ENCODE data around the gene LMOD2. TPM values are rescaled to one million over a fixed set of nuclear protein-coding genes. Genes with fewer than 3 reads are reported as not detected.
A peak's percentile ranks its signal among the peaks of the same experiment; 100 is the strongest.

Gene LMOD2
- total RNA-seq (100 to 1,000 TPM; 258 to 704 (median 329) TPM), polyA plus RNA-seq (849 TPM)
- long read RNA-seq, donor 1, transcript LMOD2-202 (3 exons, 2,346 nt): major isoform, 14 of 47 reads
- long read RNA-seq, donor 1, partial matches to known transcripts: 29 of 47 reads
- long read RNA-seq, donor 1, other reads (novel, unspliced or antisense): 4 of 47 reads
- long read RNA-seq, donor 2, transcript LMOD2-202 (3 exons, 2,346 nt): major isoform, 26 of 41 reads
- long read RNA-seq, donor 2, partial matches to known transcripts: 12 of 41 reads
- long read RNA-seq, donor 2, other reads (novel, unspliced or antisense): 3 of 41 reads
- long read RNA-seq, donor 3, transcript LMOD2-202 (3 exons, 2,346 nt): major isoform, 27 of 105 reads
- long read RNA-seq, donor 3, partial matches to known transcripts: 64 of 105 reads
- long read RNA-seq, donor 3, other reads (novel, unspliced or antisense): 14 of 105 reads
- long read RNA-seq, donor 4, transcript LMOD2-202 (3 exons, 2,346 nt): major isoform, 51 of 74 reads
- long read RNA-seq, donor 4, partial matches to known transcripts: 18 of 74 reads
- long read RNA-seq, donor 4, other reads (novel, unspliced or antisense): 5 of 74 reads

DNA sequence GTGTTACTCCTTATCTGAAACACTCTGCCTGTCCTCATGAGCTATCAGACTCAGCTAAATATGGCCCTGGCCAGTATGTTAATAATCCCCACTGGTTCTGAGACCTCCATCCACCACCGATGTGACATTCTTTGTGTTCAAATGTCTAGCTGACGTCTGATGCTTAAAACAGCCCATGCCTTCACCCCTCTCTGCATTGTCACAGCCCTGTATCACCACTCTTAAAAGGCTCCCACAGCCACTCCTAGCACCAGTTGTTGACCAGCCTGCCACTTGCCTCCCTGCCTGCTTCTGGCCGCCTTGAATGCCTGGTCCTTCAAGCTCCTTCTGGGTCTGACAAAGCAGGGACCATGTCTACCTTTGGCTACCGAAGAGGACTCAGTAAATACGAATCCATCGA lies at the start of gene LMOD2:
LMOD2 (plus strand) TSS at position 253 of the 400 bp plus-strand sequence; CDS start at position 351, 98 bp downstream.
- intact Hi-C loops (cut with DNase I): no loop called here
- ATAC-seq (peak; percentile 87 to 90), DNase-seq (peak; percentile 32 to 68 (median 57))
- no peaks in the 10 kb centered on the region for H3K9me3 ChIP-seq (ENCODE audit: control insufficient read depth, low read length)
- no peaks in the 10 kb centered on the region for H3K4me1 ChIP-seq (ENCODE audit: control insufficient read depth, insufficient read depth, low read length)
- 62% methylated on average over 6 of the region's 6 CpGs for WGBS
- H3K27ac ChIP-seq (ENCODE audit: low read length): peak within 1 kb of the TSS; percentile 88
- no peaks in the 10 kb centered on the region for H3K27me3 ChIP-seq (ENCODE audit: control insufficient read depth, insufficient read depth)
- peak within 1 kb of the TSS; percentile 63 for H3K4me3 ChIP-seq (ENCODE audit: low read length)

DNA sequence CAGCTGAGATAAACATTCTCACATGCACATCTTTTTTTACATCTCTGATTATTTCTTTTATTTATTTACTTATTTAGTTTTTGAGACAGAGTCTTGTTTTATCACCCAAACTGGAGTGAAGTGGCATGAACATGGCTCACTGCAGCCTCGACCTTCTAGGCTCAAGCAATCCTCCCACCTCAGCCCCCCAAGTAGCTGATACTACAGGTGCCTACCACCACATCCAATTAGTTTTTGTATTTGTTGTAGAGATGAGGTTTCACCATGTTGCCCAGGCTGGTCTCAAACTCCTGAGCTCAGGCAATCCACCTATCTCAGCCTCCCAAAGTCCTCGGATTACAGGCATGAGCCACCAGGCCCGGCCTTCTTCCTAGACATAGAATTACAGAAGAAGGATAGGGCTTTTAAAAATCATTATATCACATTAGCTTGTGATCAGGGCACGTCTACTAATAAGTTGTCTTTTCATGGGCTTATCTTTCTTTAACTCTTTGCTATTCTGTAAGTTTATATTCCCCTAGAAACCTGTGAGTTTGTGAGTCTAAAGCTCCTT lies 48.2 kb upstream of the LMOD2 start:
- Histone ChIP-seq H3K9me3 (ENCODE audit: control insufficient read depth, low read length) (no peaks in the 10 kb centered on the region), H3K27me3 (ENCODE audit: control insufficient read depth, insufficient read depth) (no peaks in the 10 kb centered on the region), H3K4me1 (ENCODE audit: control insufficient read depth, insufficient read depth, low read length) (no peaks in the 10 kb centered on the region), H3K27ac (ENCODE audit: low read length) (no peak overlapping the region), H3K4me3 (ENCODE audit: low read length) (no peak overlapping the region)
- no peak for ATAC-seq
- no peak for DNase-seq
- intact Hi-C loops (cut with DNase I): no loop called here
- 79% methylated on average over 4 of the region's 4 CpGs for WGBS

GRCh38 chr7:123608991-123609882 lies 46.4 kb upstream of the LMOD2 start:
- intact Hi-C loops (cut with DNase I): no loop called here
- Histone ChIP-seq H3K27me3 (ENCODE audit: control insufficient read depth, insufficient read depth) (no peaks in the 10 kb centered on the region), H3K27ac (ENCODE audit: low read length) (peak overlapping the region; percentile 68), H3K9me3 (ENCODE audit: control insufficient read depth, low read length) (no peaks in the 10 kb centered on the region), H3K4me3 (ENCODE audit: low read length) (no peak overlapping the region), H3K4me1 (ENCODE audit: control insufficient read depth, insufficient read depth, low read length) (no peaks in the 10 kb centered on the region)
- 68% methylated on average over 5 of the region's 5 CpGs for WGBS
- DNase-seq (no peak), ATAC-seq (peak; percentile 64 to 76)

- Histone ChIP-seq H3K4me1 (ENCODE audit: control insufficient read depth, insufficient read depth, low read length) (no peaks in the 10 kb centered on the region), H3K4me3 (ENCODE audit: low read length) (no peak overlapping the region)
- intact Hi-C loops (cut with DNase I): no loop called here
These were observed 45.8 kb upstream of the LMOD2 start for GRCh38 chr7:123609883-123610239.

DNA sequence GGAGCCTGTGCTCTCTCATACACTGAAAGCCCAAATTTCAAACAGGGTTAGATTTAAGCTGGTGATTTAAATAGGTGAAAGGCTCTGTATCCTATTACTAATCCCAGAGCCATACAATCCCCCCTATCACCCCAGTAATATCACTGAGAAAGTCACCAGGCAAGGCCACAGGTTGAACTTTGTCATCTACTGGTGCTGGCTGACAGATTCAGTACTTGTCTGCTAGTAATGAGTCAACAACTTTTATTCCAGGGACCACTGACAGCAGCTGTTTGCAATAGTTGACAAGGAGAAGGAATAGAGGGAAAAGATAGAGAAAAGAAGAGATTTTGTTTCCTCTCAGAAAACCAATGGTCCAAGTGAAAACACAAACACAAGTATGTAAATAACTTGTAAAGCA lies 43.6 kb upstream of the LMOD2 start:
- DNase-seq: no peak
- no peak overlapping the region for H3K4me3 ChIP-seq (ENCODE audit: low read length)
- no peak for ATAC-seq
- H3K27me3 ChIP-seq (ENCODE audit: control insufficient read depth, insufficient read depth): no peaks in the 10 kb centered on the region
- H3K27ac ChIP-seq (ENCODE audit: low read length): no peak overlapping the region
- H3K9me3 ChIP-seq (ENCODE audit: control insufficient read depth, low read length): no peaks in the 10 kb centered on the region
- H3K4me1 ChIP-seq (ENCODE audit: control insufficient read depth, insufficient read depth, low read length): no peaks in the 10 kb centered on the region
- intact Hi-C loops (cut with DNase I): no loop called here

More at GRCh38 chr7:123609883-123610239, 45.8 kb upstream of the LMOD2 start:
- WGBS: 66% methylated on average over 2 of the region's 2 CpGs
- H3K27ac ChIP-seq (ENCODE audit: low read length): peak overlapping the region; percentile 62
- ATAC-seq (no peak), DNase-seq (no peak)
- H3K27me3 ChIP-seq (ENCODE audit: control insufficient read depth, insufficient read depth): no peaks in the 10 kb centered on the region
- H3K9me3 ChIP-seq (ENCODE audit: control insufficient read depth, low read length): no peaks in the 10 kb centered on the region

DNA sequence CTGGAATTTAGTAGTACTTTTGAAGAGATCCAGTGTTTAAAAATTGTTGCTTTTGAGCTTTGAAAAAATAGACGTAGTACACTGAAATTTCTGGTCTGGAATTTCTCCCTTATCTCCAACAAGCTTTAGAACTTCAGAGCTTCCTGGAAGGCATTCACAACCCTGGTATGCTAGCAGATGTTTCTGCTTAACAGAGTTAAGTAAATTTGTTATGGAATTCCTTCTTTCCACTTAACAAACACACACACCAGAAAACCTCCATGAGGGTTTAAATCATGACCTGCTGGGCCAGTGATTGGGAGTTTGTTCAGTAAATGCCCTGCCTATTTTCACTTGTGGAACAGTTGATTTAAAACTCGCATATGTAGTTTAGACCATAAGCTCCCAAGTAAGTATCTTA lies 40.3 kb upstream of the LMOD2 start:
- H3K4me1 ChIP-seq (ENCODE audit: control insufficient read depth, insufficient read depth, low read length): no peaks in the 10 kb centered on the region
- no peak for DNase-seq
- intact Hi-C loops (cut with DNase I): no loop called here
- H3K27me3 ChIP-seq (ENCODE audit: control insufficient read depth, insufficient read depth): no peaks in the 10 kb centered on the region
- 43% methylated on average over 2 of the region's 2 CpGs for WGBS
- no peak overlapping the region for H3K4me3 ChIP-seq (ENCODE audit: low read length)
- H3K9me3 ChIP-seq (ENCODE audit: control insufficient read depth, low read length): no peaks in the 10 kb centered on the region
- no peak overlapping the region for H3K27ac ChIP-seq (ENCODE audit: low read length)
- no peak for ATAC-seq

DNA sequence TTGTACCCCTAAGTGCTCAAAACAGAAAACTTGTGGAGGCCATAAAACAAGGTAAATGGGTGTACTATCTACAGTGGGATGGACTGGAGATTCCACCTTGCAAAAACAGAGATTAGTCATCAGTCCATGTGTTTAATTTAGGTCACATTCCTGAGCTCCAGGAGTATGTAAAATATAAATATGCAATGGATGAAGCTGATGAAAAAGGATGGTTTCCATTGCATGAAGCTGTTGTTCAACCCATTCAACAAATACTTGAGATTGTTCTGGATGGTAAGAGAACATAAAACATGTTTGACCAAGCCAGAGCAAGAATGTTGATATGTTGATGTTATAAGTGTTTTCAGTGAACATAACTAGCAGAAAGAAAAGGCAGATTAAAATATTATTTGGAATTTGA lies 39.4 kb upstream of the LMOD2 start:
- Histone ChIP-seq H3K4me3 (ENCODE audit: low read length) (no peak overlapping the region), H3K4me1 (ENCODE audit: control insufficient read depth, insufficient read depth, low read length) (no peaks in the 10 kb centered on the region), H3K9me3 (ENCODE audit: control insufficient read depth, low read length) (no peaks in the 10 kb centered on the region), H3K27me3 (ENCODE audit: control insufficient read depth, insufficient read depth) (no peaks in the 10 kb centered on the region), H3K27ac (ENCODE audit: low read length) (no peak overlapping the region)
- ATAC-seq: no peak
- DNase-seq: no peak
- intact Hi-C loops (cut with DNase I): no loop called here

- no peak for DNase-seq
- no peak overlapping the region for H3K4me3 ChIP-seq (ENCODE audit: low read length)
- H3K9me3 ChIP-seq (ENCODE audit: control insufficient read depth, low read length): no peaks in the 10 kb centered on the region
- H3K4me1 ChIP-seq (ENCODE audit: control insufficient read depth, insufficient read depth, low read length): no peaks in the 10 kb centered on the region
- peak overlapping the region; percentile 36 for H3K27ac ChIP-seq (ENCODE audit: low read length)
- peak in 1 of 2 donors; percentile 54 for ATAC-seq
- H3K27me3 ChIP-seq (ENCODE audit: control insufficient read depth, insufficient read depth): no peaks in the 10 kb centered on the region
- intact Hi-C loops (cut with DNase I): no loop called here
- 74% methylated on average over 4 of the region's 4 CpGs for WGBS
These were observed 34.0 kb upstream of the LMOD2 start for GRCh38 chr7:123621707-123622106.

- Histone ChIP-seq H3K4me3 (ENCODE audit: low read length) (no peak overlapping the region), H3K27ac (ENCODE audit: low read length) (peak overlapping the region; percentile 95), H3K4me1 (ENCODE audit: control insufficient read depth, insufficient read depth, low read length) (no peaks in the 10 kb centered on the region), H3K27me3 (ENCODE audit: control insufficient read depth, insufficient read depth) (no peaks in the 10 kb centered on the region), H3K9me3 (ENCODE audit: control insufficient read depth, low read length) (no peaks in the 10 kb centered on the region)
- peak; percentile 79 to 85 for ATAC-seq
- intact Hi-C loops (cut with DNase I): no loop called here
- DNase-seq: no peak
- WGBS: 65% methylated on average over 6 of the region's 6 CpGs
These were observed 32.8 kb upstream of the LMOD2 start for GRCh38 chr7:123622660-123623386.

DNA sequence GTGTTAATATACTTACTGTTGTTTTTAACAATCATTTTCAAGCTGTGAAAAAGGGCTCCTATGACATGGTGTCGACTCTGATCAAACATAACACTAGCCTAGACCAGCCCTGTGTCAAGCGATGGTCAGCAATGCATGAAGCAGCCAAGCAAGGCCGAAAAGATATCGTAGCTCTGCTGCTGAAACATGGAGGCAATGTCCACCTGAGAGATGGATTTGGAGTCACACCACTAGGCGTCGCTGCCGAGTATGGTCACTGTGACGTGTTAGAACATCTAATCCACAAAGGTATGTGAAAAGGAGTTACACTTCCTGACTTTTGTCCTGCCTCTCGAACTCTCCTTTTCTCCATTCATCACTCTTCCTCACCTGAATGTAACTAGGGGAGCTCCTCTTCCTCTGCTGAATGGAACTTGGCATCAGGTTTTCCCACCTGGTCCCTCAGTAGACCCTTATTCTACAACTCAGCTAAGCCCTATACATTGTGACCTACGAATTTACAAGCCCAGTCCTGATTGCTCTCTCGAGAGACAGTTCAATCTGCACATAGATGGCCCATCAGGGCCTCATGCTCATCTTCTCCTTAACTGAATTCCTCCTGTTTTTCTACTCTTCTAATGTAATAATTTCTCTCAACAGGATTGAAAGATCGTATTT lies 31.0 kb upstream of the LMOD2 start:
- no peaks in the 10 kb centered on the region for H3K9me3 ChIP-seq (ENCODE audit: control insufficient read depth, low read length)
- 62% methylated on average over 12 of the region's 12 CpGs for WGBS
- DNase-seq (peak; percentile 32 to 70 (median 58)), ATAC-seq (no peak)
- no peaks in the 10 kb centered on the region for H3K4me1 ChIP-seq (ENCODE audit: control insufficient read depth, insufficient read depth, low read length)
- H3K27ac ChIP-seq (ENCODE audit: low read length): no peak overlapping the region
- no peaks in the 10 kb centered on the region for H3K27me3 ChIP-seq (ENCODE audit: control insufficient read depth, insufficient read depth)
- intact Hi-C loops (cut with DNase I): no loop called here
- no peak overlapping the region for H3K4me3 ChIP-seq (ENCODE audit: low read length)

All from right cardiac atrium (tissue), 5 donors.